Left lung (tissue), 10 donors: ENCODE measurements around the gene RPL7A. TPM values are rescaled to one million over a fixed set of nuclear protein-coding genes. Genes with fewer than 3 reads are reported as not detected.
A peak's percentile ranks its signal among the peaks of the same experiment; 100 is the strongest.
"Not testable (repeated sequence)": the region's sequence is repeated elsewhere in the genome, so short reads cannot be mapped to it uniquely, and the experiment has no call there.

Source experiments
- ATAC-seq: fragments of 200-7000 bp; cut with Tn5 transposase; one replicate; pipeline ENCODE4 v1.9.1; 2020; ENCODE audit warnings: moderate library complexity
- DNase-seq, 4 donors: peaks; one replicate each; pipeline ENCODE4 v3.0.0-alpha.2; 2013 to 2020
- H3K27ac ChIP-seq, 2 donors: fragments of 200-600 bp; sonication (generic) in 1 of 2; one replicate each; pipeline versions ENCODE4 v1.5.0 to v1.8.0; 2020 to 2021
- H3K27me3 ChIP-seq, 2 donors: fragments of 200-600 bp; sonication (generic) in 1 of 2; one replicate each; pipeline versions ENCODE4 v1.5.0 to v1.8.0; 2020 to 2021
- H3K36me3 ChIP-seq, 2 donors: fragments of 200-600 bp; sonication (generic) in 1 of 2; one replicate each; pipeline versions ENCODE4 v1.5.0 to v1.8.0; 2020 to 2021
- H3K4me1 ChIP-seq, 2 donors: fragments of 200-600 bp; one replicate each; pipeline ENCODE4 v1.8.0; 2021
- H3K4me3 ChIP-seq, 2 donors: fragments of 200-600 bp; sonication (generic) in 1 of 2; one replicate each; pipeline versions ENCODE4 v1.5.0 to v1.8.0; 2020 to 2021; ENCODE audit warnings: mild to moderate bottlenecking in 1 of 2
- H3K9me3 ChIP-seq, 2 donors: fragments of 200-600 bp; sonication (generic) in 1 of 2; one replicate each; pipeline versions ENCODE4 v1.5.0 to v1.8.0; 2020 to 2021
- CTCF ChIP-seq, 2 donors: fragments of 200-600 bp; sonication (generic) in 1 of 2; IDR thresholded peaks; one replicate each; pipeline versions ENCODE4 v1.5.0 to v1.8.0; 2021; ENCODE audit warnings: antibody characterized with exemption in 2 of 2
- intact Hi-C, 2 donors: fragments of 100-400 bp; cut with DNase I; formaldehyde crosslinking; loops; one replicate each; pipeline versions ENCODE4 v1.11.2 to v1.14.2; 2022
- polyA plus RNA-seq, 6 donors: library from polyadenylated mRNA; unstranded; fragments of 120-200 nt; gene quantifications; one replicate each; pipeline ENCODE4 v1.2.1, GENCODE V29; 2013; ENCODE audit not compliant: insufficient read length in 6 of 6
- total RNA-seq, 2 donors: library from RNA; stranded (reverse); fragmentation: NEBNext Ultra II Directional; extraction: Animal tissue kit (Norgen Biotek cat#: 25700); gene quantifications; one replicate each; pipeline ENCODE4 v1.2.1, GENCODE V29; 2021
- donor health status: DM: no; HTN: yes; CAD: no.
- donor health status: DM: no; HTN: no; CAD: no.

Gene RPL7A
- total and polyA plus RNA-seq, 8 donors: 1,624 to 3,322 (median 3,094) TPM

DNA sequence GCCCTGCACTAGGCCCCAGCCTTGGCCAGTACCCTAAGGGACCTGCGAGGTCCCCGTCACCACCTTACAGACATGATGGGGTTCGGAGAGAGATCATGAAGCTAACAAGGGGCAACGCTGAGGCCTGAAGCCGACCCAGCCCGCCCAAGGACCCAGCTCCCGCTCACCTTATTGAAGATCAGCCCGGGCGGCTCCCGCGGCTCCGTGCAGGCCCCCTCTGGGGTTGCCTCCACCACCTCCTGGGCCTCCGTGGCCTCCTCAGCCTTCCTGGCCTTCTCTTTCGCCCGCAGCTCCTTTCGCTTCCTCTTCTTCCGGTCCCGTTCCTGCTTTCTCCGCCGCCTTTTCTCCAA lies 15.7 kb upstream of the RPL7A start:
- no peak for TF ChIP-seq CTCF (IDR thresholded peaks at IDR 0.05)
- no peak overlapping the region for H3K27ac ChIP-seq
- no peaks in the 10 kb centered on the region for H3K27me3 ChIP-seq
- H3K36me3 ChIP-seq: peaks cover 0 to 47% of the 10 kb centered on the region in 2 donors
- intact Hi-C loops: no loop called here
- DNase-seq: peak in 1 of 4 donors; percentile 65
- H3K4me1 ChIP-seq: peaks cover 14 to 25% of the 10 kb centered on the region in 2 donors
- no peaks in the 10 kb centered on the region for H3K9me3 ChIP-seq
- H3K4me3 ChIP-seq: no peak overlapping the region
- no peak for ATAC-seq

DNA sequence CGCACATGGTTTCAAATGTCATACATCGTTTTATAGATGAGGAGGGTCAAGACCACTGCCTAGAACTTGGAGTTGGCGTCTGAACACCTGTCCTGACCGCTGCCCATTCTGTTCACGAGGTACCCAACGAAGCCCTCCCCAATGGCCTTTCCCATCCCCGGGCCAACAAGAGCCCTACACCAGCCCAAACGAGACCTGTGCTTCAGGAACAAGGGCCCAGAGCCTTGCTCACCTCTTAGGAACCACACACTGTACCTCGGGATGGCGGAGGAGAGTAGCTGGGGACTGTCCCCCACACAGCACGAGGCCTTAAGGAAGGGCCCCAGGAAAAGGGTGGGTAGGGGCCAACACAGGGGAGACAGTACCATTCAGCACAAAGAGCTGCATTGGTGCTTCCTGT lies 15.0 kb upstream of the RPL7A start:
- TF ChIP-seq CTCF (IDR thresholded peaks at IDR 0.05): no peak
- intact Hi-C loops: no loop called here
- ATAC-seq (no peak), DNase-seq (peak in 1 of 4 donors; percentile 11)
- Histone ChIP-seq H3K27ac (no peak overlapping the region), H3K9me3 (no peaks in the 10 kb centered on the region), H3K27me3 (no peaks in the 10 kb centered on the region), H3K36me3 (peaks cover 0 to 47% of the 10 kb centered on the region in 2 donors), H3K4me3 (no peak overlapping the region), H3K4me1 (peaks cover 14 to 26% of the 10 kb centered on the region in 2 donors)

- DNase-seq: peak in 1 of 4 donors; percentile 46
- Histone ChIP-seq H3K4me3 (no peak overlapping the region), H3K27ac (no peak overlapping the region), H3K4me1 (peaks cover 14 to 27% of the 10 kb centered on the region in 2 donors), H3K36me3 (peaks cover 0 to 47% of the 10 kb centered on the region in 2 donors), H3K27me3 (no peaks in the 10 kb centered on the region), H3K9me3 (no peaks in the 10 kb centered on the region)
- intact Hi-C loops: no loop called here
- no peak for ATAC-seq
- no peak for TF ChIP-seq CTCF (IDR thresholded peaks at IDR 0.05)
These were observed 14.5 kb upstream of the RPL7A start for GRCh38 chr9:133333566-133333965.

DNA sequence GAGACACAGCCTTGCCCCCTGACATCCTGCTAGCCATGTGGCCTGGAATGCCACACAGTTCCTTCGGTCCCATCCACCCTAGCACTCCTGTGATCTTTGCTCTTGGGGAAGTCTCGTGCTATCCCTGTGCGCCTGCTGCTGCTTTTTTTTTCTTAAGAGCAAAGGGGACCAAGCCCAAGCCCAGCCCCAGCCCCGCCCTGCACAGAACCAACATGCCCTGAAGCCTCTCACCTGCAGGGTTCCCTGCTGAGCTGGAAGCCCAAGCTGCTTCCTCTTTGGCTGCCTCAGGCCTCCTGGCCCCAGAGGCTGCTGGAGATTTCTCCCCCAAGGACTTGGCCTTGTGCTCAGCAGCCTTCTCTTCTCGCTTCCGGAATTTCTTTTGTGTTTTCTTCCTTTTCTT lies 13.9 kb upstream of the RPL7A start:
- Histone ChIP-seq H3K36me3 (peaks cover 0 to 50% of the 10 kb centered on the region in 2 donors), H3K4me1 (peaks cover 14 to 32% of the 10 kb centered on the region in 2 donors), H3K27ac (no peak overlapping the region), H3K4me3 (peak overlapping the region in 1 of 2 donors; percentile 77), H3K9me3 (no peaks in the 10 kb centered on the region), H3K27me3 (no peaks in the 10 kb centered on the region)
- DNase-seq (peak in 1 of 4 donors; percentile 62), ATAC-seq (no peak)
- TF ChIP-seq CTCF (IDR thresholded peaks at IDR 0.05): no peak
- intact Hi-C loops: no loop called here

GRCh38 chr9:133334888-133335287 lies 13.1 kb upstream of the RPL7A start:
- not testable (repeated sequence) for H3K27ac ChIP-seq

More at GRCh38 chr9:133334888-133335287, 13.1 kb upstream of the RPL7A start:
- intact Hi-C loops, ATAC-seq, H3K27me3 ChIP-seq, H3K9me3 ChIP-seq: not testable (repeated sequence)
- H3K4me3 ChIP-seq: peak overlapping the region; percentile 77 to 94
- DNase-seq: peak in 1 of 4 donors; percentile 20
- peaks cover 0 to 56% of the 10 kb centered on the region in 2 donors for H3K36me3 ChIP-seq
- peaks cover 14 to 40% of the 10 kb centered on the region in 2 donors for H3K4me1 ChIP-seq
